Stimulated activated CD8-positive, alpha-beta memory T cell treated with anti-CD3 and anti-CD28 coated beads, Interleukin-15, amount 100 ng/mL, for 4 hours (primary cell): ENCODE results near the gene CDH13.

Experiments used
- DNase-seq, 2 donors: peaks; one replicate each; pipeline ENCODE4 v3.0.0-alpha.2; 2020; ENCODE audit warnings: low read depth in 2 of 2

The CDH13 gene

GRCh38 chr16:83231729-83232128, 605.0 kb downstream of the CDH13 start:
- DNase-seq, result no peak

DNA sequence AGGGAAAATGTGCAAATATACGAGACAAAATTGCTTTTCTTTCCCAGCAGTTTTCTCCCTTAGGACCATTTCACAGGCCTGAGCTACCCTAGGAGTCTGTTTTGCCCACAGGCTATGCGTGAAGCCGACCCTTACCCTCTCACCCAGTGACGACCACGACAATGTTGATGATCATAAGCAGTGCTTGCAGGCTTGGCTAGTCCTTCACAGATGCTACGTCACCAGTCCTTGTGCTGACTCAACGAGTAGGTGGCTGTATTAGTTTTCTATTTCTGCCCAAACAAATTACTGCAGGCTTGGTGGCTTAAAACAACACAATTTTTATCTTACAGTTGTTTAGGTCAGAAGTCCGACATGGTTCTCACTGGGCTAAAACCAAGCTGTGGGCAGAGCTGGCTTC, 606.4 kb downstream of the CDH13 start:
- no peak for DNase-seq

- DNase-seq, result no peak
Observed at GRCh38 chr16:83238949-83239691, 612.4 kb downstream of the CDH13 start.

- DNase-seq, result no peak
Observed at GRCh38 chr16:83244057-83244456, 617.3 kb downstream of the CDH13 start.

GRCh38 chr16:83245061-83245460, 618.3 kb downstream of the CDH13 start:
- DNase-seq, result no peak

GRCh38 chr16:83247767-83248372, 621.1 kb downstream of the CDH13 start:
- no peak for DNase-seq

GRCh38 chr16:83248735-83249463, 622.1 kb downstream of the CDH13 start:
- DNase-seq, result no peak

DNA sequence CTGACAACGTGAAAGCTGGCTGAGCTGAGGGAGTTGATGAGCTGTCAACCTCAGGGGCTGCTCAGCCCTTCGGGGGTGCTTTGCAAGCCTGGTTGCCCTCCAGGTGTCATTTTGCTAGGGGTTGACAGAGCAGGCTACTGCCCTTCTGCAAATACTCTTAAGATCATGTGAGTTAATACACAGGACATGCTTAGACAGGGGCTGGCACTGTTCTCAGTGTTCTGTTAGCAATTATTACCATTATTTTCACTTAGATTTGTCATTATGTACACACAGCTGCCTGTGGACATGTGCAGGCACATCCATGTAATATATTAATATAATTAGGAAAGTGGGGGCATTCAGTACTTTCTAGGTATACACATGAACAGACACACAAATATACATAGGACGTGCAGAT, 626.8 kb downstream of the CDH13 start:
- DNase-seq, result no peak

DNA sequence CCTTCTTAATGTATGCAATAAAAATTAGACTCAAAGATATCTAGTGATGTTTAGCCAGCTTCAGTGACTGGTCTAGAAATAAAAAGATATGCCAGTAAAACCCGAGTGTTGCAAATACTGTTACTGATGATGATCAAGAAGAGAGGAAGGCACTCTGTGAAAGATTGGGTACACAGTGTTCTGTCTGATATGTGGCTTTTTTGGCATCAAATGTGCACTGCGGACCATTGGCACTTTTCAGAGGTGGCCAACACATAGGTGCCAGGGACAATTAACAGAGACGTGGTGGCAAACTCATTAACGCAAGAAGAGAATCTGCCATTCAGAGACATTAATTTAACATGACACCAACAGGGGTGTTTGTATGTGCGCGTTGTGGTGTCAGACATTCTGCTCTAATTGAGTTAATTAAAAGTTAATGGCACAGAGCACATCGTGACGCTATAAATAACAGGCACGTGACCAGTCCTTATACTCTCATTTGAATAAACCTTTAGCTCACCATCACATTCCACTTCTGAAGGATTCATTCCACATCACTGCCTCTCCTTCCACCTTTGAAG, 631.7 kb downstream of the CDH13 start:
- no peak for DNase-seq

- no peak for DNase-seq
Observed at GRCh38 chr16:83266848-83267553, 640.2 kb downstream of the CDH13 start.

GRCh38 chr16:83268169-83268568, 641.4 kb downstream of the CDH13 start:
- no peak for DNase-seq

DNA sequence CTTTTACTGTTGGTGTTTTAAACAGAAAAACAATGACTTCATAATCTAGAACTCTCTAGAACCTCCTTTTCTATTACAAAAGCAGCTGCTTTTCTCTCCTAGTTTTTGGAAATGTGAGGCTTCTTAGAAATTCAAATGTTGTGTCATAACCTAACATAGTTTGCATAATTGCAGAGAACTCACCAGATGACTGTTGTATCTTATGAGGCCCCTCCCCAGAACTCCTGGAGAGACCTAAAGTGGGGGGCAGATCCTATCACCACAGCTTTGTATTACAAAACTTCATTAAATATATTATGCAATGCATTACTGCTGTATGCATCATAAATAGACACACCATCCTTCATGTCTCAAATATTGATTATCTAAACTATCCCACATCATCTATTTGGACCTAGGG, 642.3 kb downstream of the CDH13 start:
- no peak for DNase-seq

GRCh38 chr16:83269541-83269940, 642.8 kb downstream of the CDH13 start:
- no peak for DNase-seq

GRCh38 chr16:83270061-83270460, 643.3 kb downstream of the CDH13 start:
- no peak for DNase-seq

GRCh38 chr16:83270640-83271039, 643.9 kb downstream of the CDH13 start:
- DNase-seq, result no peak

- no peak for DNase-seq
Observed at GRCh38 chr16:83271123-83271522, 644.4 kb downstream of the CDH13 start.

DNA sequence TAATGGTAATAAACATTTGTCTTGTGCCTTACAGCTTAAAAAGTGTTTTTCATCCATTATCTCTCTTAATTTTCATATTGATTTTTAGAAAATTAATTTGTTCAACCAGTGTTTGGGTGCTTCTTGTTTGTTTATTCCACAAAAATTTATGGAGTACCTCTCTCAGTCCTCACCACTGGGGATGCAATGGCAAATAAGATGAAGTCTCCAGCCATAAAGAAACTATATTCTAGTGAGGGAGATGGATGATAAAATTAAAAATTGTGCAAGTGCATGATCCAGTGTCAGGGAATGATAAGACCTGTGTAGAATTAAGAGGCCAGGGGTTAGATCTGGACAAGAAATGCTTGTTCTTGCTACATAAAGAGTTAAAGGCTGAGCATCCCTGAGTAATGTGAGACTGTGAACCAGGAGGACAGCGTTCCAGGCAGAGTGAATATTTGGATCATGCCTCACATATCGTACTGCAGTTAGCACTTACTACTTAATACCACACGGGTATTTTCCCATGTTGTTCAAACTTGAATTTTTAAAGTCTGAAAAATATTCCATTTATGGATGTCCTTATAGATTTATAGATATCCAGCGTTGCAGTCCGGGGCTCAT, 645.3 kb downstream of the CDH13 start:
- DNase-seq, result no peak

- DNase-seq, result no peak
Observed at GRCh38 chr16:83272843-83273242, 646.1 kb downstream of the CDH13 start.

GRCh38 chr16:83273504-83274173, 646.9 kb downstream of the CDH13 start:
- no peak for DNase-seq

DNA sequence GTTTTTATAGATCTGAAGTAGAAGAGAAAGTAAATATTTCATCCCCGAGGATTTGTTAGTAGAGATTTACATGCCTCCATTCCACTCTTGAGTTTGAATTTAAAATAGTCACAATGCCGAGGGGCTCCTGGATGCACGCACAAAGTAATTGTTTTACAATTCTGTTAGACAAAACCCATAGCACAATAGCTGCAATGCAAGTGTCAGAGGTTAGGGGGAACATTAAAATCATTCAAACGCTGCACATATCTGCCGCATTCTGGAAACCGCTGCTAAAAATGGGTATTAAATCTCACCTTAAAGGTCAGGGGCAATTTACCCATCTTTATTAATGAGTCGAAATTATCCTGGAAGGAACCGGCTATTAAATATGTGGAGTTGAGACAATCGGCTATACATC, 652.5 kb downstream of the CDH13 start:
- DNase-seq, result no peak

DNA sequence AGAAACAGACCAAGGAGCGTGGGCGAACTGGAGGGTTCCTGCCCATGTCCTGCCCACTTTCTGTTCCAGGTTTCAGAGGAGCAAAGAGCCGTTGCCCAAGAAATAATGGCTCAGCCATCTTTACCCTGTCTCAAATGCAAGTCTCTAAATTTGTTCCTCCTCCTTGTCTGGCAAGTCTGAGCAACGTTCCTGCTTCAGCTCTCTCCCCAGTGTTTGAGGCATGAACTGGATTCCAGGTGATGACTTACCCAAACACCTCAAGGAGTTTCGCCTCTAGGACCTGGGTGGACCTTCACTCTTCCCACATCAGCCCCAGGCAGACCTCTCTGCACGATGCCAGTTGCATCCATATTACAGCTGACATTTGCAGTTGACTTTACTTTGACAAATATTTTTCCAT, 659.2 kb downstream of the CDH13 start:
- DNase-seq, result no peak
